ENCODE results near the gene LSM3.

The LSM3 gene

DNA sequence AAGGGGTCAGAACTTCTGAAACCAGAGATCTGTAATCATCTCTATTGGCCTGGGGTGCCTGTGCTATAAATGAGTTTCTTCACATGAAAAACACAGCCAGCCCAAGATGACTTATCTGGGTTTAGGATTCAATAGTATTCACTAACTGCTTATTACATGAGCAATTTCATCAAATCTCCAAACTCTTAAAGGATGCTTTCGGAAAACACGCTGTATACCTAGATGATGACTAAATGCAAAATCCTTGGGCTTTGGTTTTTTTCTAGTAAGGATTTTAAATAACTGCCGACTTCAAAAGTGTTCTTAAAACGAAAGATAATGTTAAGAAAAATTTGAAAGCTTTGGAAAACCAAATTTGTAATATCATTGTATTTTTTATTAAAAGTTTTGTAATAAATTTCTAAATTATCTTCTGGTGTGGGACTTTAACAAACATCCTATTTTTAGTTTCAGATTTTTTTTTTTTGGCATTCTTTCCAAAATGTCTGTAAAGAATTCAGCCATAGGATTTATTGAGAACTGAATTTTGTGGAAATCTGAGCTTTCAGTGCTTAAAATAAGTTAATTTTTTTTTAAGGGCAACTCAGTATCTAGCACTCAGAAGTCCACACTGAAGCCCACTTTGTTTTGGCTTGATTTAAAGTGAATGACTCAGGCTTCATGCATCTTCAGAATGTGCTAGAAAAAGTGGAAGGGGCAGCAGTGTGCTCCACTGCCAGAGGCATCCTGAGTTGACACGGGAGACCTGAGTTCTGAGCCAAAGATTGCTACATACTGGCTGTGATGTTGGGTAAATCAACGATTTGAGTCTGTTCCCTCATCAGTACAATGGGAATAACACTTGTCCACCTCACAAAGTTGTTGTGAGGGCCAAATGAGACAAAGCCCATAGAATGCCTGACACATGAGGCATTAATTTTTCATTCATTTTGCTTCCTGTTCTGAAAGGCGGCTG lies 35.1 kb upstream of the LSM3 start:
- DNase-seq: no peak

- DNase-seq: peak; percentile 55
Observed at GRCh38 chr3:14144423-14145075, 34.1 kb upstream of the LSM3 start.

DNA sequence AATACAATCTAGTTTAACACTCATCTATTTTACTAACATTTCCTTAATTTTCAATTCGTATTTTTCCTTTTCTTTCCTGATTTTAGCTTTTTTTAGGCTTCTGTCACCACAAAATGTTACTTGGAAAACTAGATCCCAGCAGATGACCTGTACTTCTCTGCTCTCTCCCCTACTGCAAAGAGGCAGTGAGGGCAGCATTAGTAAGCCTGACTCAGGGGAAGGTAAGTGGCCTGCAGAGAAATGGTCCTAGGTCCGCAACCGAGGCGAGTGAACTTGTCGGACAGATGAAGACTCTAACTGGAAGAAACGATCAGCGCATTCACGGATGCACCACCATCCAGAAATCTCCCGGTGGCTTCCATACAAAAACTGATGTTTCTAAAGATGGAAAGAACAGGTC lies 33.4 kb upstream of the LSM3 start:
- no peak for DNase-seq

GRCh38 chr3:14145670-14146380 lies 32.8 kb upstream of the LSM3 start:
- no peak for DNase-seq

GRCh38 chr3:14146381-14147065 lies 32.1 kb upstream of the LSM3 start:
- no peak for DNase-seq

DNA sequence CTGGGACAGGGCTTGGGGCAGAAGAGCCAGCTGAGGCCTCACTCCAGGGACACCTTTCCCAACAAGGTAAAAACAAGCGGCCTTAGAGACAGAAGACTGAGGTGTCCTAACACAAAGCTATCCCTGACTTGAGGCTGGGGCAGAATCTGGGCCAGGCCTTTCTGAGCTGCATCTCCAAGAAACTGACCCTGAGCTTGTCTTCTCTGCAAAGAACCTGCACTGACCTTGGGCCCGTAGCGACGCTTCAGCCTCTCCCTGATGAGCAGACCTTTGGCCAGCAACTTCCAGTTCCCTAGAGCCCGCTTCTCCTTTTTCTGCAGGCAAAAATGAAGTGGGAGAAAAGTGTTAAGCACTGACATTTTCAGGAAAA lies 31.6 kb upstream of the LSM3 start:
- no peak for DNase-seq

- DNase-seq: no peak
Observed at GRCh38 chr3:14147617-14148016, 31.0 kb upstream of the LSM3 start.

- no peak for DNase-seq
Observed at GRCh38 chr3:14148041-14148985, 30.3 kb upstream of the LSM3 start.

- no peak for DNase-seq
Observed at GRCh38 chr3:14150078-14150477, 28.5 kb upstream of the LSM3 start.

- DNase-seq: no peak
Observed at GRCh38 chr3:14150491-14151230, 28.0 kb upstream of the LSM3 start.

GRCh38 chr3:14151471-14152083 lies 27.0 kb upstream of the LSM3 start:
- no peak for DNase-seq

- no peak for DNase-seq
Observed at GRCh38 chr3:14152233-14152962, 26.2 kb upstream of the LSM3 start.

DNA sequence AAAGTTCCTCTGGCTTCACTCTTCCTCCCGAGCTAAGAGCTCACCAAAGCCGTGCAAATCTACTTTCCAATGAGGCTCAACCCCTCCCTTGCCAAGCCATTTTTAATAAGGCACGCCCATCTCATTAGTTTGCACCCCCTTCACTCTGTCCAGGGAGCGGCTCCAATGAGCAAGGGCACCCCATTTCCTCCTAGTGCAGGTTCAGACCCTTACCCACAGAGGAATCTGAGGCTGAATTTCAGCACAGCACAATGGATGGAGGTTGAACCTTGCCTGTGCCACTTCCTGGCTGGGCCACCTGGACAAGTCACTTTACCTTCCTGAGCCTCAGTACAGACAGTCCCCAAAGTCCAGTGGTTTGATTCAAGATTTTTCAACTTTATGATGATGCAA lies 25.7 kb upstream of the LSM3 start:
- DNase-seq: no peak

DNA sequence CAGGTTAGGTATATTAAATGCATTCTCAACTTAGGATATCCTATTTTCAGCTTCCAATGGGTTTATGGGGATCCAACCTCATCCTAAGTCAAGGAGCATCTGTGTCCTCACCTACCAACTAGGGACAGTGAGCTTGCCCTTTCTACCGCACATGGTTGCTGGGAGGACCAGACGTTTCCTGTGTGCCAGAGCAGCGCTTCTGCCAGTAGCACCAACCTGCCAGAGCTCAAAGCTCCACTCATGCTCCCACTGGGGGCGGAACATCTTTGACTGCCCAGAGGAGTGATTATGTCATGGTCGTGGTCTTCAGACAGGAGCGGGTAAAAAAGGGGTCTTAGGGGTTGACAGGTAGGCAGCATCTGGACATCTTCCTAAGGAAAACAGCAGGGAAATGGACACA lies 25.0 kb upstream of the LSM3 start:
- DNase-seq: no peak

DNA sequence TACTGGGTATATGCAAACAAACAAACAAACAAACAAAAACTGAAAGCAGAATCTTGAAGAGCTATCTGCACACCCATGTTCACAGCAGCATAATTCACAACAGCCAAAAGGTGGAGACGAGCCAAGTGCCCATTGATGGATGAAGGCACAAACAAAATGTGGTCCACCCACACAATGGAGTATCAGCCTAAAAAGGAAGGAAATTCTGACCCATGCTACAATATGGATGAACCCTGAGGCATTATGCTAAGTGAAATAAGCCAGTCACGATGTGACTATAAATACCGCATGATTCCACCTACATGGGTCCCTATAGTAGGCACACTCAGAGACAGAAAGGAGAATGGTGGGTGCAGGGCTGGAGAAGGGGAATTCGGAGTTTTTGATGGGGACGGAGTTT lies 24.3 kb upstream of the LSM3 start:
- no peak for DNase-seq

- no peak for DNase-seq
Observed at GRCh38 chr3:14154895-14155440, 23.6 kb upstream of the LSM3 start.

DNA sequence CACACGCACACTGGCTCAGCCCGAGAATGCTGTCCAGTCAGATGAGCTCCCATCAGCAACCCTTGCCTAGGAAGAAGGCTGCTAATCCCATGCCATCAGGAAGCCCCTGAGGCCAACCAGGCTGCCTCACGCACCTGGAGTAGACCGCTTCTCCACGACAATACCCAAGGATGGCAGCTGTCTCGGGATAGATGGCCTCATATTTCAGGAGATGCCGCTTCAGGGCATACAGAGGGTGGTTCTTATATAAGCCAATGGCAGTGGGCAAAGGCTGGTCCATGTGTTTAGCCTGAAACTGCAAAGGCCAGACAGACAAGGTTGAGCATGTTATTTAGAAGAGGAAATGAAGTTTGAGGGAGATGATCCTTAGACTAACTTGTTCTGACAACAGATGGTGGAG lies 22.4 kb upstream of the LSM3 start:
- no peak for DNase-seq

- no peak for DNase-seq
Observed at GRCh38 chr3:14156843-14157561, 21.6 kb upstream of the LSM3 start.

DNA sequence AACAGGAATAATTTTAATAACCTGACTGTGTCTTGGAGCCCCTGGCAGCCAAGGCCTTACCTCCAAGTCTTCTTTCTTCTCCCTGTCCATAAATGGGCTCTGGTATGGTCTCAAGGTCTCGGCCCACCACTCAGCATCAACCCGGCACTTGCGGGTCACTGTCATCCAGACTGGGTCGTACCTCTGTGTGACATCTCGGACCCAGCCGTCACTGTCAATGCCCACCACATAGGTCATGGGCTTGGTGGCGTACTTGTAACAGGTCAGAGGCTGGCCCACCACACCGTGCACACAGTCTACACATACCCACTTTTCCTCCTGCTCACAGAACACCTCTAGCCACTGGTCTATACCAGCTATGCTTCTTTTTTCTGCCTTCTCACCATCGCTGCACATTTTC lies 20.7 kb upstream of the LSM3 start:
- no peak for DNase-seq
